ENCODE results near the gene WDPCP.

GRCh38 chr2:63078852-63079606, 509.2 kb downstream of the WDPCP start:
- no peak for TF ChIP-seq POLR2A (IDR thresholded peaks at IDR 0.05; ENCODE audit: low read depth, low read length)
- no peak for TF ChIP-seq TAF1 (IDR thresholded peaks at IDR 0.05; ENCODE audit: borderline replicate concordance, low read depth, low read length)
